Retina (tissue), 1 donor: Measurements from ENCODE around the gene REV3L.
"Not testable (repeated sequence)": the region's sequence is repeated elsewhere in the genome, so short reads cannot be mapped to it uniquely, and the experiment has no call there.

Experiments
- DNase-seq: peaks from one replicate; pipeline ENCODE4 v3.0.0-alpha.2; 2016

REV3L gene

GRCh38 chr6:111494951-111495635 is 12.1 kb upstream of the REV3L start:
- DNase-seq: no peak

DNA sequence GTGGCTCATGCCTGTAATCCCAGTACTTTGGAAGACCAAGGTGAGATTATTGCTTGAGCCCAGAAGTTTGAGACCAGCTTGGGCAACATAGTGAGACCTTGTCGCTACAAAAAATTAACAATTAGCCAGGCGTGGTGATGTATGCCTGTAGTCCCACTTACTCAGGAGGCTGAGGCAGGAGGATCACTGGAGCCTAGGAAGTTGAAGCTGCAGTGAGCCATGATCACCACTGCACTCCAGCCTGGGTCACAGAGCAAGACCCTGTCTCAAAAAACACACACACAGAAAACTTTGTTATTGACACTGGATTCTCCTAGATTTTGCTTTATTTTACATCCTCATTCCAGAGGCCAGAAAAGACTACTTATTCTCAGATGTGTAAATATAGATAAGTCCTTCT is 9.5 kb upstream of the REV3L start:
- no peak for DNase-seq

- DNase-seq: no peak
Observed at GRCh38 chr6:111490067-111490466, 7.0 kb upstream of the REV3L start.

- DNase-seq: no peak
Observed at GRCh38 chr6:111487661-111488060, 4.6 kb upstream of the REV3L start.

- DNase-seq: no peak
Observed at GRCh38 chr6:111486921-111487320, 3.9 kb upstream of the REV3L start.

- no peak for DNase-seq
Observed at GRCh38 chr6:111486475-111486874, 3.5 kb upstream of the REV3L start.

DNA sequence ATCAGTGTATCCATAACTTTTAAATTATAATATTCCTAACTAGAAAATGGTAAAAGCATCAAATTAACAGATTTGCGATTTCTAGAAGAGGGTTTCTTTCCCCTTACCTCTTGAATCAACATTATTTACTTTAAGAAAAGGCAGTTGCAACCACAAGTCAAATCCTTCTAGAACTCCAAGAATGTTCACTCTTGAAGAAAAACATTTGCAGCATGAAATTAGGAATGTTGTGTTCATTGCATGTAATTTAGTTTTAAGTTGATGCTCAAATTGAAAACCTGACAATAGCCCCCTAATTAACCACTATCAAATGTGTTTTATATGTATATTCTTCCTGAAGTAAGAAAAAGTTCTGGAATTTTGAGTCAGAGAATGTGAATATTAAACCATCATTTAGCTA is 2.3 kb upstream of the REV3L start:
- DNase-seq: no peak

DNA sequence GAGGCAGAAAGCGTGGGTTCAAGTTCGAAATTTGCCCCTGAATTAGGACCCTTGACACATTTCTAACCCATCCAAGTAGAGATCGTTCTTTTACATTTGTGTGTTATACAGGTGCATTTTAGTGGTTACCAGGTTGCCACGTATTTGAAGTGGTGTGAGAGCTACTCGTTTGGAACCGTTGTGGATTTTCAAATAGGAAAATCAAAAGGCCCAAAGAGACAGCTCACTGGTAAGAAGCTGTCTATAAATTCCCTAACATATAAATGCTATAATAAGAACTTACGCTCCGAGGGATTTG is 1.6 kb upstream of the REV3L start:
- no peak for DNase-seq

DNA sequence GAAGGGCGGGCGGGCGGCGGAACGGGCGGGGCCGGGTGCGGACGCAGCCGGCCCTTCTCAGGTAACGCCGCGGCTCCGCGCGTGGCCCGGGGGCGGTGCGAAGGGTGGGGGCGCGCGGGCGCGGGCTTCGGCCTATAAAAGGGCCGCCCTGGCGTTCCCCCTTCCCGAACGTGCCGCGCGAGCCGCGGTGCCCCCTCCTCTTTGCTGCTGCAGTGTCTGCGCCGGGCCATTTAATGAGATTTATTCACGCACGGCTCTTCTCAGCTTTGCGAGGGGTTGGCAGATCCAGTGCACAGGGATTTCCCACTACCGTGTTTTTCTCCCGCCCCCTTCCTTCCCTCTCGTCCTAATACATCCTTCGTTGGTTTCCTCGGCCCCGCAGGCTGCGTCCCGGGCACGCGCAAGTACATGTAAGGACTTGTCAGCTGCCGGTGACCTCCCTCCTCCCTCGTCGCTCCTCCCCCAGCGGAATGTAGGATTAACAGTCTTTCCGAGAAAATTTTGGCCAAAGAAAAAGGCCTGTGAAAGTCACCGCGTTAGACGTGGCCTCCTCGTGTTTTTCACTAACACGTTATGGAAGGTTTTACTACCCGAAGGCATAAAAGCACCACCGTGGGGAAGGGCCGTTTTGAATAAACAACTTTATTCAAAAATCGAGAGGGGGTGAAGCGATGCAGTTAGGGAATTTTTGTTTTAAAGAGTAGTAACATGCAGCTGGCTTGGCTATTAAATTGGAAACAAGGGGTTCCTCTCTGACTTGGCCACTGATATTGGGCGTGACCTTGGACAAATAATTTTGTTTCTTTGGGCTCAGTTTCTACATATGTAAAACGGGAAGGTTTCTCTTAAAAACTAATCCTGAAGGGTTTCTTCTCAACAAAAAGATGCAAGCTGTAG is 966 bp upstream of the REV3L start:
- DNase-seq: peak; percentile 93

DNA sequence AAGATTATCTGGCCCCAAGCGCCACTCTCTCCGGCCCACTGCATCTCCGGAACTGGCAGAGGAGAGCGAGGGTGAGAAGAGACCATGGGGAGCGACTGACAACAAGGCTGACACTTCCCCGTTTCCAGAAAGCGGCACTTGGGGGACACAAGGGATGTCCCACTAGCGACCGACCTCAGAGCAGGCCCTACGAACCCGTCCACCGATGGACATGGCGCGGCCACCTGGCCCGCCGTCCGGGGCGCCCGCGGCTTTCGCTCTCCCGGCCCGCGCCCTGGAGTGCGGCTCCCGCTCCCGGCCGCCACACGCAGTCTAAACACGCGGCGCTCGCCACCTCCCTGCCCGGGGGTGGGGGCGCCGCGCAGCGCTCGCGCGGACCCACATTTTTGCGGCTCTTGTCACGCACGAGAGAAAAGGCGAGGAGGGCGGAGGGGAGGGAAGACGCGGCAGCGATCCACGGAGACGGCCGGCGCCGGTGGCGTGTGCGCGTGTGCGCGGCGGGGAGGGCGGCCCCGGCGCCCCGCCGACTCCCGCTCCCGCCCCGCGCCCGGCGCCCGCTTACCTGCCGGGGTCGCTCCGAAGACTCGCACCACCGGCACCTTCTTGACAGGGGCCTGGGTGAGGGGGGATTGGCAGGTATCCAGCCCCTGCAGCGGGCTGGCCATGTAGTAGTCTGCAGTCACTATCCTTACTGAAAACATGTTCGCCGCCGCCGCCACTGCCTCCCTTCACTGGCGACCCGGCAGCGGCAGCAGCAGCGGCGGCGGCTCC is 645 bp downstream of the REV3L start:
- peak; percentile 85 for DNase-seq

DNA sequence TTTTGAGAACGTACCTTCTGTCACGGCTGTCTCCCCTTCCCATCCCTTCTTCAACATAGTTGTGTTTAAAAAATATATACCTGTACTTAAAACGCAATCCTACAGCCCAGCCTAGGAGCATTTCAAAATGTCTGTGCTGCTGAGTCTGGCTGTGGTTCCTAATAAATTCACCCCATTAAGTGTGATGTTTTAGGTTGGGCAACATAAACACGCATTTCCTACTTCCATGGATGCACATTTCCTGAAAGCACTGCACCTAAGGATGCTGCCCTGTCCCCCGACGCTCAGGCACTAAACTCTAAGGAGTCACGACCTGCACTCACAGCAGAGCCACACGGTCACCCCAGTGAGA is 1.2 kb downstream of the REV3L start:
- no peak for DNase-seq

- DNase-seq: peak; percentile 15
Observed at GRCh38 chr6:111480988-111481822, 1.8 kb downstream of the REV3L start.

GRCh38 chr6:111478749-111479148 is 4.3 kb downstream of the REV3L start:
- DNase-seq: peak; percentile 19

GRCh38 chr6:111478064-111478476 is 4.9 kb downstream of the REV3L start:
- no peak for DNase-seq

DNA sequence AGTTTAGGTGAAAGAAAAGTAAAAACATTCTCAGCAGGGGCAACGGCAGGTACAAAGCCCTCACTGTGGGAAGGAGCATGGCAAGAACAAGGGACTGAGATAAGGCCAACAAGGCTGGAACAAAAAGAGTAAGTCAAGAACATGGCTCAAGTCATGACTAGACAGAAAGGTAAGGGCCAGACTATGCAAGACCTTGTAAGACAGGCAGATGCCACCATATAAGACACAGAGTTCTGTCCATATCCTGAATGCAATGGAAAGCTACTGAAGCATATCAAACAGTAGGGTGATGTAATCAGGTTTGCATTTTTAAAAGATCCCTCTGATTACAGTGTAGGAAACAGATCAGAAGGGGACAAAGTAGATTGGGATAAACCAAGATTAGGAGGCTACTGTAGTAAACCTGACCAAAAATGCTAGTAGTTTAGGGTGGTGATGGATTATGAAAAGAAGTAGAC is 5.5 kb downstream of the REV3L start:
- no peak for DNase-seq

DNA sequence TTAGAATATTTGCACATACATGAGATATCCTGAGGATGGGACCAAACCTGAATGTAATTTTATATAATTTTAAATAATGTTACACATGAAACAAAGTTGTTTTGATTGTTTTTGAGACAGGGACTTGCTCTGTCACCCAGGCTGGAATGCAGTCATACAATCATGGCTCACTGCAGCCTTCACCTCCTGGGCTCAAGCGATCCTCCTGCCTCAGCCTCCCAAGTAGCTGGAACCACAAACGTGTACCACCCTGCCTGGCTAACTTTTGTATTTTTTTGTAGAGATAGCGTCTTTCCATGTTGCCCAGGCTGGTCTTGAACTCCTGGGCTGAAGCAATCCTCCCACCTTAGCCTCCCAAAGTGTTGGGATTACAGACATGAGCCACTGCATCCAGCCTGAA is 7.0 kb downstream of the REV3L start:
- DNase-seq: not testable (repeated sequence)

DNA sequence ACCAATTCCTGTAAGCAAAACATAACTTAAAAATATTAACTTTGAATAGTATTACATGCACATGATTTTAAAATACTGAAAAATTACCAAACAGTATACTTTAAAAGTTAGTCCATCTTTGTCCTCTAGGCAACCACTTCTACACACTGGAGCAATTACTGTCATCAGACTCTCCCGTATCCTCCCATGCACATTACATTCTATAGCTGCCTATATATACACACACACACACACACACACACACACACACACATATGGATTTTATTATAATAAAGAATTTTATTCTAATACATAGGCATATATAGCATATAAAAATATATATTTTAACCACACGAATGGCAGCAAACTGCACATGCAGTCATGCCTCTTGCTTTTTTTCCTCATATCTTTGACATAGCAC is 8.2 kb downstream of the REV3L start:
- no peak for DNase-seq

DNA sequence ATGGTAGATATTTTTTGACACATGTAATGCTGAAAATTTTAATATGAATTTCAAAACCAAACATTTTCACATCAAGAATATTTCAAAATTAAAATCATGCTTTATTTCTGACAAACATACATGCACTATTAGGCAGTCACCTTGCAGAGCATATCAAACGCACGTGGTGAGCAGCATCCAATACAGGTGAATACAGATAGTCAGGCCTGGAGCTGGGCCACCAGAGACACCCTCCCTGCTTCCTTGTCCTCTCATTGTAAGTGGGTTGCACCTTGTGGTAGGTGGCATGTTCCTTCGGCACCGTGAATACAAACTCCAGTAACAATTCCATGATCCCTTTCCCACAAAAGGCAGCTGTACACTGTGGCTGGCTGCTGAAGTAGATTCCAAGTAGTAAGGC is 8.9 kb downstream of the REV3L start:
- DNase-seq: no peak

- DNase-seq: no peak
Observed at GRCh38 chr6:111472933-111473435, 10.0 kb downstream of the REV3L start.

DNA sequence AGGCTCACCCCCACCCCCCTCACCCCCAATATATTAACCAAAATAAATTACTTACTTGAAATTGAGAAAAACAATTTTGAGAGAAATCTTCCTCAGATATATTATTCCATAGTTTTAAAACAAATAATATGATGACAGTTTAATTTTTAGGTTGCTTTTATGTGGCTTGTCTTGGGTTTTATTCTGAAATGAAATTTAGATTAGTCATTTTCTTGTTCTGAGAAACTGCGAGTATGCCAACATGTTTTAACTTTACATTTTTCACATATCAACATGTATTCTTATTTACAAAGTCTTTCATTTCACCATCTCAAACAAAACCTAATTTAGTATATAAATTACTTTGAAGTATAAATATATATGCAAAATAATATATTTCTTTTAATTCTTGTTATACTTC is 11.1 kb downstream of the REV3L start:
- DNase-seq: no peak

- no peak for DNase-seq
Observed at GRCh38 chr6:111471533-111471932, 11.5 kb downstream of the REV3L start.

DNA sequence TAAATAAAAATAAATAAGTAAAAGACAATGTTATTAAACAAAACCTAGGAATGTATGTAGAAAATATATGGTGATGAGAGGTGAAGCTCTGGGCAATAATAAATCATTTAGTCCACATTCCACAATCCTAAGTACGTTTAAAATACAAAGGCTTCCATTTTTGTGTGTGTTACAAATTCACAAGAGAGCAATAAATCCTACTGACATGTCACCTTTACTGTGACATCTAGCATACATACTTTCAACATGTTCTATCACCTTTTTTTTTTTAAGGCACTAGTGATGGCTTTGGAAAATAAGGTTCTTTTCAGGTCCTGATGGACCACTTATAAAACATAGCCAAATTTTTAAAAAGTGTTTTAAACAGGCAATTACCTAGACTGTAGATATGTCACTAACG is 12.0 kb downstream of the REV3L start:
- DNase-seq: no peak

DNA sequence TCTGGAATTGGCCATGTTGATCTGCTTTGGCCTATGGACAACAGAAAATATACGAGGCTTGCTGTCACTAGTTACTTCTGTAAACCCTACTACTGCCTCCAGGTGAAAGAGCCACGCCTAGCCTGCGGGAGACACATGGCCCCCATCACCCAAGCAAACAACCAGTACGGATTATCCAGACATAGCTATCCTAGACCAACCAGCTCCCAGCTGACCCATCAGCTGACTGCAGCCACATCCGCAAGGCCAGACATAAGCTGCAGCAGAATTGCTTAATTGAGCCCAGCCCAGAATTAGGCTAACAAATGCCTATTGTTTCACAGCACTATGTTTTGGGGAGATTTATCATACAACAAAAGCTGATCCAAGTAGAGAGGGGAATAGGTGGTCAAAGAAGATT is 13.5 kb downstream of the REV3L start:
- DNase-seq: no peak
